ENCODE data around the gene MCF2L. TPM values are rescaled to one million over a fixed set of nuclear protein-coding genes. Genes with fewer than 3 reads are reported as not detected.
"Not testable (repeated sequence)": the region's sequence is repeated elsewhere in the genome, so short reads cannot be mapped to it uniquely, and the experiment has no call there.

MCF2L gene
- total RNA-seq, 1 experiment from 2014 or later = 5.9 TPM

- H3K9me3 ChIP-seq (ENCODE audit: low read length) = no peaks in the 10 kb centered on the region
- no peak for DNase-seq
- H2AFZ ChIP-seq (ENCODE audit: low read length) = no peak overlapping the region
- no peaks in the 10 kb centered on the region for H3K9me2 ChIP-seq (replicated peaks; ENCODE audit: low read length)
- intact Hi-C loops (cut with micrococcal nuclease) = no loop called here
- H3K4me1 ChIP-seq (ENCODE audit: insufficient read depth, low read length) = 0 out of 2 replicates have a peak, but pooled peaks cover 3% of the 10 kb centered on the region
- no TSS peak for BruUV-seq (replicated peaks)
- no peaks in the 10 kb centered on the region for H3F3A ChIP-seq (ENCODE audit: low read length, unreplicated experiment)
- ChIA-PET POLR2A (ENCODE audit: unreplicated experiment) (no interaction called here), CTCF (no interaction called here)
- no peak overlapping the region for H3K9ac ChIP-seq (ENCODE audit: low read length)
- H3K27ac ChIP-seq (ENCODE audit: low read length) = no peak overlapping the region
- no peaks in the 10 kb centered on the region for H3K36me3 ChIP-seq (ENCODE audit: low read depth, low read length)
- no peak overlapping the region for H3K4me2 ChIP-seq (ENCODE audit: low read length)
- H3K4me3 ChIP-seq (ENCODE audit: low read length) = no peak overlapping the region
- H3K27me3 ChIP-seq (ENCODE audit: low read length) = no peaks in the 10 kb centered on the region
- H4K20me1 ChIP-seq (ENCODE audit: low read length) = no peaks in the 10 kb centered on the region
- no peak for TF ChIP-seq EZH2phosphoT487 (IDR thresholded peaks at IDR 0.05; ENCODE audit: borderline replicate concordance, low read length)
- TF ChIP-seq, protein P1, sequence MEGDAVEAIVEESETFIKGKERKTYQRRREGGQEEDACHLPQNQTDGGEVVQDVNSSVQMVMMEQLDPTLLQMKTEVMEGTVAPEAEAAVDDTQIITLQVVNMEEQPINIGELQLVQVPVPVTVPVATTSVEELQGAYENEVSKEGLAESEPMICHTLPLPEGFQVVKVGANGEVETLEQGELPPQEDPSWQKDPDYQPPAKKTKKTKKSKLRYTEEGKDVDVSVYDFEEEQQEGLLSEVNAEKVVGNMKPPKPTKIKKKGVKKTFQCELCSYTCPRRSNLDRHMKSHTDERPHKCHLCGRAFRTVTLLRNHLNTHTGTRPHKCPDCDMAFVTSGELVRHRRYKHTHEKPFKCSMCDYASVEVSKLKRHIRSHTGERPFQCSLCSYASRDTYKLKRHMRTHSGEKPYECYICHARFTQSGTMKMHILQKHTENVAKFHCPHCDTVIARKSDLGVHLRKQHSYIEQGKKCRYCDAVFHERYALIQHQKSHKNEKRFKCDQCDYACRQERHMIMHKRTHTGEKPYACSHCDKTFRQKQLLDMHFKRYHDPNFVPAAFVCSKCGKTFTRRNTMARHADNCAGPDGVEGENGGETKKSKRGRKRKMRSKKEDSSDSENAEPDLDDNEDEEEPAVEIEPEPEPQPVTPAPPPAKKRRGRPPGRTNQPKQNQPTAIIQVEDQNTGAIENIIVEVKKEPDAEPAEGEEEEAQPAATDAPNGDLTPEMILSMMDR (conservative IDR thresholded peaks at IDR 0.05; ENCODE audit: low read depth, low read length) = no peak
- TF ChIP-seq EZH2 (IDR thresholded peaks at IDR 0.05; ENCODE audit: low read length, unreplicated experiment) = no peak
- no peaks in the 10 kb centered on the region for H3K79me2 ChIP-seq (ENCODE audit: low read length)
- no peak for ATAC-seq
Measured at GRCh38 chr13:113053801-113054604, 85.0 kb downstream of the MCF2L start.

DNA sequence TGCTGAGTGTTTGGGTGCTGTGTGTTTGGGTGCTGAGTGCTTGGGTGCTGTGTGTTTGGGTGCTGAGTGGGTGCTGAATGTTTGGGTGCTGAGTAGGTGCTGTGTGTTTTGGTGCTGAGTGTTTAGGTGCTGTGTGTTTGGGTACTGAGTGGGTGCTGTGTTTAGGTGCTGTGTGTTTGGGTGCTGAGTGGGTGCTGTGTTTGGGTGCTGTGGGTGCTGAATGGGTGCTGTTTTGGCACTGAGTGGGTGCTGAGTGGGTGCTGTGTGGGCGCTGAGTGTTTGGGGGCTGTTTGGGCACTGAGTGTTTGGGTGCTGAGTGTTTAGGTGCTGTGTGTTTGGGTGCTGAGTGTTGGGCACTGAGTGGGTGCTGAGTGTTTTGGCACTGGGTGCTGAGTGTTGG is 88.1 kb downstream of the MCF2L start:
- H3K27me3 ChIP-seq (ENCODE audit: low read length) = no peaks in the 10 kb centered on the region
- H3K79me2 ChIP-seq (ENCODE audit: low read length) = no peaks in the 10 kb centered on the region
- no peaks in the 10 kb centered on the region for H3K9me3 ChIP-seq (ENCODE audit: low read length)
- no peaks in the 10 kb centered on the region for H3K36me3 ChIP-seq (ENCODE audit: low read depth, low read length)
- H3K27ac ChIP-seq (ENCODE audit: low read length) = no peak overlapping the region
- H3K4me3 ChIP-seq (ENCODE audit: low read length) = no peak overlapping the region
- H3K4me1 ChIP-seq (ENCODE audit: insufficient read depth, low read length) = 0 out of 2 replicates have a peak, but pooled peaks cover 3% of the 10 kb centered on the region
- ChIA-PET CTCF (no interaction called here), POLR2A (ENCODE audit: unreplicated experiment) (no interaction called here)
- intact Hi-C loops (cut with micrococcal nuclease) = no loop called here
- ATAC-seq = no peak
- H3K9ac ChIP-seq (ENCODE audit: low read length) = no peak overlapping the region
- H2AFZ ChIP-seq (ENCODE audit: low read length) = no peak overlapping the region
- H3K9me2 ChIP-seq (replicated peaks; ENCODE audit: low read length) = no peaks in the 10 kb centered on the region
- BruUV-seq (replicated peaks) = no TSS peak
- no peaks in the 10 kb centered on the region for H3F3A ChIP-seq (ENCODE audit: low read length, unreplicated experiment)
- TF ChIP-seq EZH2 (IDR thresholded peaks at IDR 0.05; ENCODE audit: low read length, unreplicated experiment) (no peak), EZH2phosphoT487 (IDR thresholded peaks at IDR 0.05; ENCODE audit: borderline replicate concordance, low read length) (no peak)
- TF ChIP-seq, protein P1 (conservative IDR thresholded peaks at IDR 0.05; ENCODE audit: low read depth, low read length) = no peak
- no peaks in the 10 kb centered on the region for H4K20me1 ChIP-seq (ENCODE audit: low read length)
- H3K4me2 ChIP-seq (ENCODE audit: low read length) = no peak overlapping the region
- no peak for DNase-seq

GRCh38 chr13:113057559-113057958 is 88.5 kb downstream of the MCF2L start:
- H3K9ac ChIP-seq (ENCODE audit: low read length); H3K4me3 ChIP-seq (ENCODE audit: low read length); H3K36me3 ChIP-seq (ENCODE audit: low read depth, low read length); H3K27me3 ChIP-seq (ENCODE audit: low read length); H3K4me1 ChIP-seq (ENCODE audit: insufficient read depth, low read length); H3K27ac ChIP-seq (ENCODE audit: low read length); H2AFZ ChIP-seq (ENCODE audit: low read length); H3K79me2 ChIP-seq (ENCODE audit: low read length); intact Hi-C loops (cut with micrococcal nuclease); H4K20me1 ChIP-seq (ENCODE audit: low read length); H3K4me2 ChIP-seq (ENCODE audit: low read length); POLR2A ChIA-PET (ENCODE audit: unreplicated experiment); ATAC-seq; H3K9me3 ChIP-seq (ENCODE audit: low read length); BruUV-seq (replicated peaks); DNase-seq; CTCF ChIA-PET; H3F3A ChIP-seq (ENCODE audit: low read length, unreplicated experiment); H3K9me2 ChIP-seq (replicated peaks; ENCODE audit: low read length): not testable (repeated sequence)
